Mesenchymal stem cell (in vitro differentiated cells and primary cell): ENCODE results near the gene NEDD4L.

ENCODE experiments used
- DNase-seq: peaks from one replicate; pipeline ENCODE4 v3.0.0-alpha.2; 2013
- H2AFZ ChIP-seq: one replicate; pipeline ENCODE4 v1.6.1; 2013; ENCODE audit warnings: low read depth, mild to moderate bottlenecking, control low read depth, inconsistent platforms, low read length, moderate library complexity
- H2AK5ac ChIP-seq: 2 replicates; pipeline ENCODE4 v1.6.1; 2013; ENCODE audit warnings: low read length, moderate library complexity, mild to moderate bottlenecking, inconsistent platforms; ENCODE audit not compliant: severe bottlenecking
- H2BK120ac ChIP-seq: one replicate; pipeline ENCODE4 v1.6.1; 2013; ENCODE audit warnings: low read depth, mild to moderate bottlenecking, inconsistent platforms, low read length, moderate library complexity
- H2BK12ac ChIP-seq, 2 experiments: one replicate each; pipeline ENCODE4 v1.6.1; 2013; ENCODE audit warnings: inconsistent platforms in 2 of 2, low read length in 2 of 2, mild to moderate bottlenecking in 2 of 2, moderate library complexity in 2 of 2, control low read depth in 1 of 2
- H2BK15ac ChIP-seq: one replicate; pipeline ENCODE4 v1.6.1; 2013; ENCODE audit warnings: mild to moderate bottlenecking, low read depth, inconsistent platforms; ENCODE audit not compliant: poor library complexity, severe bottlenecking
- H2BK5ac ChIP-seq: 2 replicates; pipeline ENCODE4 v1.6.1; 2013; ENCODE audit warnings: low read depth, mild to moderate bottlenecking, low read length, control low read depth, inconsistent platforms; ENCODE audit not compliant: poor library complexity, severe bottlenecking
- H3K14ac ChIP-seq, 2 experiments: one replicate each; pipeline ENCODE4 v1.6.1; 2013; ENCODE audit warnings: inconsistent platforms in 2 of 2, low read length in 2 of 2, control low read depth in 1 of 2, mild to moderate bottlenecking in 1 of 2, moderate library complexity in 1 of 2
- H3K18ac ChIP-seq, 2 experiments: one replicate each; pipeline ENCODE4 v1.6.1; 2013; ENCODE audit warnings: inconsistent platforms in 2 of 2, low read length in 2 of 2, control low read depth in 1 of 2, low read depth in 1 of 2, mild to moderate bottlenecking in 1 of 2
- H3K23ac ChIP-seq, 2 experiments: one replicate each; pipeline ENCODE4 v1.6.1; 2013; ENCODE audit warnings: inconsistent platforms in 2 of 2, low read length in 2 of 2, mild to moderate bottlenecking in 2 of 2, moderate library complexity in 2 of 2, control low read depth in 1 of 2
- H3K27ac ChIP-seq: 2 replicates; pipeline ENCODE4 v1.5.1; 2013; ENCODE audit warnings: mild to moderate bottlenecking, moderate library complexity, low read length, control low read depth, inconsistent platforms; ENCODE audit not compliant: poor library complexity, severe bottlenecking
- H3K27me3 ChIP-seq, 2 experiments: 2 replicates each; pipeline versions ENCODE4 v1.6.1 to v1.7.0; 2013; ENCODE audit warnings: low read length in 2 of 2, mild to moderate bottlenecking in 2 of 2, moderate library complexity in 2 of 2, control low read depth in 1 of 2, inconsistent platforms in 1 of 2; ENCODE audit not compliant: control insufficient read depth in 1 of 2, insufficient read depth in 1 of 2
- H3K36me3 ChIP-seq, 2 experiments: 2 replicates each; pipeline versions ENCODE4 v1.6.1 to v1.7.0; 2013; ENCODE audit warnings: low read length in 2 of 2, control low read depth in 1 of 2, inconsistent platforms in 1 of 2, low read depth in 1 of 2, mild to moderate bottlenecking in 1 of 2; ENCODE audit not compliant: insufficient read depth in 2 of 2, control insufficient read depth in 1 of 2
- H3K4ac ChIP-seq, 2 experiments: one replicate each; pipeline ENCODE4 v1.6.1; 2013; ENCODE audit warnings: inconsistent platforms in 2 of 2, low read length in 2 of 2, mild to moderate bottlenecking in 2 of 2, moderate library complexity in 2 of 2, control low read depth in 1 of 2, low read depth in 1 of 2
- H3K4me1 ChIP-seq: 2 replicates; pipeline ENCODE4 v1.6.1; 2013; ENCODE audit warnings: low read depth, low read length, control low read depth; ENCODE audit not compliant: control insufficient read depth, insufficient read depth
- H3K4me2 ChIP-seq: 2 replicates; pipeline ENCODE4 v1.6.1; 2013; ENCODE audit warnings: low read length, mild to moderate bottlenecking, inconsistent platforms; ENCODE audit not compliant: poor library complexity, severe bottlenecking
- H3K4me3 ChIP-seq, 2 experiments: 2 replicates each; pipeline versions ENCODE4 v1.5.1 to v1.7.0; 2013; ENCODE audit warnings: low read length in 2 of 2, mild to moderate bottlenecking in 2 of 2, control low read depth in 1 of 2, low read depth in 1 of 2; ENCODE audit not compliant: insufficient read depth in 1 of 2
- H3K79me1 ChIP-seq: replicated peaks from 2 replicates; pipeline ENCODE4 v1.6.1; 2013; ENCODE audit warnings: mild to moderate bottlenecking, control low read depth, low read length, inconsistent platforms; ENCODE audit not compliant: poor library complexity, severe bottlenecking
- H3K9ac ChIP-seq: 2 replicates; pipeline ENCODE4 v1.7.0; 2013; ENCODE audit warnings: mild to moderate bottlenecking, low read length, moderate library complexity
- H3K9me3 ChIP-seq: 2 replicates; pipeline ENCODE4 v1.7.0; 2013; ENCODE audit warnings: mild to moderate bottlenecking, low read length; ENCODE audit not compliant: control insufficient read depth
- H4K8ac ChIP-seq: one replicate; pipeline ENCODE4 v1.6.1; 2013; ENCODE audit warnings: inconsistent platforms, mild to moderate bottlenecking, low read length, moderate library complexity
- H4K91ac ChIP-seq: one replicate; pipeline ENCODE4 v1.6.1; 2013; ENCODE audit warnings: mild to moderate bottlenecking, low read length, inconsistent platforms
- WGBS: methylation state at CpG from one replicate; pipeline ENCODE4 v1.1.7; 2013; ENCODE audit warnings: mixed read lengths; 5-methylcytosine and 5-hydroxymethylcytosine counted together

NEDD4L gene

GRCh38 chr18:57998461-57998860 lies 45.6 kb upstream of the NEDD4L start:
- Histone ChIP-seq H3K4me3 (no peak overlapping the region), H3K9ac (no peak overlapping the region), H4K8ac (no peak overlapping the region), H3K4me1 (peaks cover 2% of the 10 kb centered on the region), H2BK5ac (no peak overlapping the region), H2AK5ac (no peak overlapping the region), H3K14ac (no peak overlapping the region), H3K18ac (no peak overlapping the region), H3K27me3 (peaks cover 0 to 9% of the 10 kb centered on the region in 2 experiments), H2BK15ac (no peak overlapping the region), H2BK120ac (no peak overlapping the region), H4K91ac (no peak overlapping the region), H3K9me3 (no peaks in the 10 kb centered on the region), H2BK12ac (no peak overlapping the region), H2AFZ (no peak overlapping the region), H3K23ac (no peak overlapping the region), H3K79me1 (no peaks in the 10 kb centered on the region), H3K27ac (no peak overlapping the region), H3K4me2 (no peak overlapping the region), H3K36me3 (no peaks in the 10 kb centered on the region), H3K4ac (no peak overlapping the region)
- no peak for DNase-seq
- 88% methylated on average over 1 of the region's 1 CpG for WGBS

DNA sequence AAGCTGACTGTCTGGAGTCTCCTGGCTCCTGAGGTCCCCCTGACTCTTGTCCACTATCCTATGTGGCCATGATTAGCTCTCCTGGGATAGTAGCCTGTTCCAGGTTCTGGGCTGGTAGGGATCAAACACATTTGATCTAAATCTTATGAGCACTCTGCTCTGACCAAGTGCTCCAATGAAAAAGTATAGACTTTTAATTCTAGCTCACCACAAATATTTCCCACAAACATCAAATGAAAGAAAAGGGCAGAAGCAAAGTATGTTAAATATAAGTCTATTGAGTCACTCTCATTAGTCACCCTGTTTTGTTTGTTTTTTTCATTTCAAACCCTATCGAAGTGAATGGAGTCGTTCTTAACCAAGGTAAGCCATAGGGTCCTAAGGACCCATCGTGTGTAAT lies 39.7 kb upstream of the NEDD4L start:
- Histone ChIP-seq H3K27ac (no peak overlapping the region), H2BK15ac (no peak overlapping the region), H3K36me3 (no peaks in the 10 kb centered on the region), H3K27me3 (no peaks in the 10 kb centered on the region), H3K9ac (peak overlapping the region; percentile 81), H3K4ac (no peak overlapping the region), H4K91ac (no peak overlapping the region), H3K23ac (no peak overlapping the region), H2BK120ac (no peak overlapping the region), H2BK12ac (no peak overlapping the region), H3K4me2 (no peak overlapping the region), H4K8ac (no peak overlapping the region), H2AFZ (no peak overlapping the region), H3K4me3 (no peak overlapping the region), H3K14ac (no peak overlapping the region), H3K79me1 (no peaks in the 10 kb centered on the region), H2AK5ac (no peak overlapping the region), H2BK5ac (no peak overlapping the region), H3K4me1 (peaks cover 3% of the 10 kb centered on the region), H3K9me3 (no peaks in the 10 kb centered on the region), H3K18ac (no peak overlapping the region)
- DNase-seq = peak; percentile 66
- 17% methylated on average over 1 of the region's 3 CpGs for WGBS

- 71% methylated on average over 1 of the region's 2 CpGs for WGBS
- no peak overlapping the region for H2BK5ac ChIP-seq
Observed at GRCh38 chr18:58005011-58005410, 39.0 kb upstream of the NEDD4L start.

DNA sequence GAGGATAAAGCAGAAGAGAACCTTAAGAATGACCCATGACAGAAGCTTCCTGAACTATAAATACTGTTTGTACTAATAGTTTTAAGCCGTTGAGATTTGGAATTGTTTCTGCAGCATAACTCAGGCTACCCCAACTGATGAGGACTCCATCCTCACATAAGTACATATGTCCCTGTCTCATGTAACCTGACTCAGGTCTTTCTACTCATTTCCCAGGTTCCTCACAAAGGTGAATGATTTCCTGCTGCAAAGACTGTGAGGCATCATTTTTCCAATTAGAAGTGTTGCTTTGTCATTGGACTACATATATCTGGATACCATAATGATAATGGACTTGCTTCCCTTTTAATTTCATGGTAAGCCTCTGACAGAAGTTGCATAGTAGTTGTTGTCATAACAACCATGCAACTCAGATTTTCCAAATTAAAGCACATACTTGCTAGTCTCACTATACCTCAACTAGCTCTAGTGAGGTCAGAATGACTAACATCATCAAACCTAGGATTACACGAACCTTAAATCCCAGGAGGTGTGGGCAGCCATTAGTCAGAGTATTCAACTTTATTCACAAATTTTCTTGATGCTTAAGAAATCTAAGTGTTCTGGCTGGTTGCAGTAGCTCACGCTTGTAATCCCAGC lies 38.0 kb upstream of the NEDD4L start:
- Histone ChIP-seq H3K23ac (no peak overlapping the region), H2AFZ (no peak overlapping the region), H3K9ac (peak overlapping the region; percentile 73), H3K4me3 (no peak overlapping the region), H2BK120ac (no peak overlapping the region), H2BK15ac (no peak overlapping the region), H4K8ac (no peak overlapping the region), H3K4me1 (peaks cover 3% of the 10 kb centered on the region), H3K4ac (no peak overlapping the region), H3K36me3 (no peaks in the 10 kb centered on the region), H3K18ac (no peak overlapping the region), H4K91ac (no peak overlapping the region), H2BK12ac (no peak overlapping the region), H3K27me3 (no peaks in the 10 kb centered on the region), H3K9me3 (no peaks in the 10 kb centered on the region), H3K4me2 (no peak overlapping the region), H2AK5ac (no peak overlapping the region), H3K27ac (no peak overlapping the region), H2BK5ac (no peak overlapping the region), H3K79me1 (no peaks in the 10 kb centered on the region), H3K14ac (no peak overlapping the region)
- peak; percentile 54 for DNase-seq
- 68% methylated on average over 2 of the region's 3 CpGs for WGBS

More at GRCh38 chr18:58005011-58005410, 39.0 kb upstream of the NEDD4L start:
- Histone ChIP-seq H3K27me3 (no peaks in the 10 kb centered on the region), H3K4me3 (no peak overlapping the region), H2BK120ac (no peak overlapping the region), H2AK5ac (no peak overlapping the region), H3K4me2 (no peak overlapping the region), H3K9ac (peak overlapping the region; percentile 81), H2AFZ (no peak overlapping the region), H3K14ac (no peak overlapping the region), H3K27ac (peak overlapping the region; percentile 46), H2BK15ac (no peak overlapping the region), H3K36me3 (no peaks in the 10 kb centered on the region), H3K23ac (no peak overlapping the region), H3K79me1 (no peaks in the 10 kb centered on the region), H3K18ac (no peak overlapping the region), H3K4ac (no peak overlapping the region), H3K9me3 (no peaks in the 10 kb centered on the region), H4K91ac (no peak overlapping the region), H3K4me1 (peaks cover 3% of the 10 kb centered on the region), H4K8ac (no peak overlapping the region), H2BK12ac (no peak overlapping the region)
- no peak for DNase-seq
